ENCODE data around the gene CTRL. TPM values are rescaled to one million over a fixed set of nuclear protein-coding genes. Genes with fewer than 3 reads are reported as not detected.
A peak's percentile ranks its signal among the peaks of the same experiment; 100 is the strongest.

CTRL gene
- 1 to 10 TPM in 1 of 2 donors, under 1 TPM in 1; 0.66 to 2.3 TPM for total RNA-seq
- 1.6 TPM for polyA plus RNA-seq (2013, experiment 1 of 2)
- 1.1 TPM for polyA plus RNA-seq (2013, experiment 2 of 2)
- long read RNA-seq, experiment 1, partial matches to known transcripts: 0 of 1 reads
- long read RNA-seq, experiment 1, other reads (novel, unspliced or antisense): 1 of 1 reads
- long read RNA-seq, experiment 2: 0 reads
- long read RNA-seq, experiment 3: 0 reads
- long read RNA-seq, experiment 4: 0 reads

DNA sequence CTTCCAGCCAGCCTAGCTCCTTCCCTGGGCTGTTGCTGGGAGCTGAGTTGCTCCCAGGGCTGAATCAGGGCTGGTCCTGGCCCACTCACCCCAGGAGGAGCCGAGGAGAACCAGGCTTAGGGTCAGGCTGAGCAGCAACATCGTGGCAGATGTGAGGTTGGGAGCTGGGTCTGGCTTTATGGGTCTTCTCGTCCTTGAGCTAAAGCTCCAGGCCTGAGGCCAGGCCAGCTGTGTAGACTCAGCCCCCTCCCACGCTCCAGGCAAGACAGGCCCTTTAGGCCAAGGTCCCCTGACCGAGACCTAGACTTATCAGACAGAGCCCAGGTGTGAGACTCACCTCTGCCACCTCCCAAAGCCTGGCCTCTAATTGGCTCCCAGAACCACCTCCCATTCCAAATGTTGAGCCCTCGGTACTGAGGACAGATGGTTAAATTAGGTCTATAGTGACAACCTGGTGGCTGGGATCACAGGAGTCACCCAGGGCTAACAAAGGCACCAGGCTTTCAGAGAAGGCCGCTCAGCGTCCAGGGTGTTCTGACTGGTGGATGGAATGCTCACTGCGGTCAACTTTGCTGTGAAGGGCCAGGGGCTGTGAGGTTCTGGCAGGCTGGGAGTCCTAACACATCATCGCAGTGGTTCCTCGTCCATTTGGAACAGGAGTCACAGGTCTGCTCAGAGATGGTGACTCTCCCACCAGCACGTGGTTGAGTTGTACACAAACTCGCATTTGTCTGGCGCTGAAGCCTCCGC lies at the start of gene CTRL:
TSS of gene CTRL (minus strand) at position 151 of the 750 bp plus-strand sequence. CDS start at position 141, 10 bp downstream.
- H3K9ac ChIP-seq (ENCODE audit: extremely low read depth, low read length, poor library complexity, severe bottlenecking): no peak within 1 kb of the TSS
- 94 to 95% methylated on average over 13 to 15 of the region's 15 CpGs for WGBS, 2 experiments (ENCODE audit: insufficient coverage in 1 of 2, insufficient read length in 1 of 2)

DNA sequence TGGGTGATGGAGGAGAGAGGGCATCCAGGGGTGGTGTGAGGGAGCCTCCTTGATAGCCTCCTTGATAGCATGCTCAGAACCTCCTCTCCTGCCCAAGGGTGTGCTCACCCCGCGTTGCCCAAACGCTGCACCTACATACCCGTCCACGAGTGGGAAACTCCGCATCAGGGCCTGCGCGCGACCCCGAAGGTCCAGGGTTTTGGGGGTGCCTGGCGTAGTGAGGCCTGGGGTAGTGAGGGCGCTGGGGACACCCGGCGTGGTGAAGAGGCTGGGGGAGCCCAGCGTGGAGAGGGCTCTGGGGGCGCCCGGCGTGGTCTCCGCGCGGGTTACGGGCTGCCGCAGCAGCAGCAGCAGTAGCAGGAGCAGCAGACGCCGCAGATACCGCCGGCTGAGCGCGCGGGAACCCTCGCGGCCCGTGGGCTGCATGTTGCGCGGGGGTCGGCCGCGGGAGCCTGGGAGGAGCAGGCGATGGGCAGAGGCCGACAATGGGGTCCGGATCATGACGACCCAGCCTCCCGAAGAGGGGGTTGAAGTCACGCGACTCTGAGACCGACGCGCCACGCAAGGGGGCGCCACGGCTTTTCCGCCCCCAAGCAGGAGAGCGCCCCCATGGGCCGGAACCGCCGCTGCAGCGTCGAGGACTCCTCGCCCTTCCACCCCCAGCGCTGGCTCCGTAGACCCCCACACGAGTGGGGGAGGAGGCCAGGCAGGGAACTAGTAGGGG lies 48.5 kb upstream of the CTRL start, which contains the start of gene DPEP3:
TSS of gene DPEP3 (minus strand) at position 545 of the 724 bp plus-strand sequence. CDS start at position 426, 119 bp downstream.
- peaks cover 3% of the 10 kb centered on the region for H3K4me1 Mint-ChIP-seq
- DNase-seq: peak; percentile 83

More for the DNA sequence above, at the start of gene CTRL:
- H3K4me3 Mint-ChIP-seq: no peak within 1 kb of the TSS
- peak; percentile 81 for DNase-seq
- H3K27ac Mint-ChIP-seq: peak within 1 kb of the TSS; percentile 55
- H3K27me3 Mint-ChIP-seq (ENCODE audit: insufficient read depth): no peaks in the 10 kb centered on the region
- Histone ChIP-seq H3K27ac (ENCODE audit: low read depth, low read length) (no peak within 1 kb of the TSS), H3K4me3 (ENCODE audit: low read length) (no peak within 1 kb of the TSS), H3K36me3 (ENCODE audit: control insufficient read depth, insufficient read depth, low read length) (peaks cover 15% of the 10 kb centered on the region), H3K9me3 (ENCODE audit: control insufficient read depth, low read length) (no peaks in the 10 kb centered on the region), H3K27me3 (ENCODE audit: control insufficient read depth, insufficient read depth, low read length, poor library complexity, severe bottlenecking) (no peaks in the 10 kb centered on the region), H3K4me1 (ENCODE audit: control insufficient read depth, insufficient read depth, low read length) (no peaks in the 10 kb centered on the region)
- H3K4me1 Mint-ChIP-seq: peaks cover 20% of the 10 kb centered on the region
- no peaks in the 10 kb centered on the region for H3K9me3 Mint-ChIP-seq
- TF ChIP-seq, protein P1, sequence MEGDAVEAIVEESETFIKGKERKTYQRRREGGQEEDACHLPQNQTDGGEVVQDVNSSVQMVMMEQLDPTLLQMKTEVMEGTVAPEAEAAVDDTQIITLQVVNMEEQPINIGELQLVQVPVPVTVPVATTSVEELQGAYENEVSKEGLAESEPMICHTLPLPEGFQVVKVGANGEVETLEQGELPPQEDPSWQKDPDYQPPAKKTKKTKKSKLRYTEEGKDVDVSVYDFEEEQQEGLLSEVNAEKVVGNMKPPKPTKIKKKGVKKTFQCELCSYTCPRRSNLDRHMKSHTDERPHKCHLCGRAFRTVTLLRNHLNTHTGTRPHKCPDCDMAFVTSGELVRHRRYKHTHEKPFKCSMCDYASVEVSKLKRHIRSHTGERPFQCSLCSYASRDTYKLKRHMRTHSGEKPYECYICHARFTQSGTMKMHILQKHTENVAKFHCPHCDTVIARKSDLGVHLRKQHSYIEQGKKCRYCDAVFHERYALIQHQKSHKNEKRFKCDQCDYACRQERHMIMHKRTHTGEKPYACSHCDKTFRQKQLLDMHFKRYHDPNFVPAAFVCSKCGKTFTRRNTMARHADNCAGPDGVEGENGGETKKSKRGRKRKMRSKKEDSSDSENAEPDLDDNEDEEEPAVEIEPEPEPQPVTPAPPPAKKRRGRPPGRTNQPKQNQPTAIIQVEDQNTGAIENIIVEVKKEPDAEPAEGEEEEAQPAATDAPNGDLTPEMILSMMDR (conservative IDR thresholded peaks at IDR 0.05): peak; percentile 68
- peaks cover 18% of the 10 kb centered on the region for H3K36me3 Mint-ChIP-seq (ENCODE audit: low read depth)

More for the DNA sequence above, 48.5 kb upstream of the CTRL start, which contains the start of gene DPEP3:
- H3K9me3 ChIP-seq (ENCODE audit: control insufficient read depth, low read length): no peaks in the 10 kb centered on the region
- peaks cover 15% of the 10 kb centered on the region for H3K27me3 ChIP-seq (ENCODE audit: control insufficient read depth, insufficient read depth, low read length, poor library complexity, severe bottlenecking)
- WGBS, 2 experiments (ENCODE audit: insufficient coverage in 1 of 2, insufficient read length in 1 of 2): 94% methylated on average over 31 to 62 of the region's 62 CpGs
- no peak within 1 kb of the TSS for H3K4me3 ChIP-seq (ENCODE audit: low read length)
- no peaks in the 10 kb centered on the region for H3K4me1 ChIP-seq (ENCODE audit: control insufficient read depth, insufficient read depth, low read length)
- H3K9me3 Mint-ChIP-seq: peaks cover 9% of the 10 kb centered on the region
- H3K27ac Mint-ChIP-seq: no peak within 1 kb of the TSS
- no peak within 1 kb of the TSS for H3K9ac ChIP-seq (ENCODE audit: extremely low read depth, low read length, poor library complexity, severe bottlenecking)
- H3K4me3 Mint-ChIP-seq: no peak within 1 kb of the TSS
- TF ChIP-seq, protein P1 (conservative IDR thresholded peaks at IDR 0.05): peak; percentile 97
- H3K27me3 Mint-ChIP-seq (ENCODE audit: insufficient read depth): peaks cover 20% of the 10 kb centered on the region
- H3K36me3 ChIP-seq (ENCODE audit: control insufficient read depth, insufficient read depth, low read length): no peaks in the 10 kb centered on the region
- no peak within 1 kb of the TSS for H3K27ac ChIP-seq (ENCODE audit: low read depth, low read length)
- no peaks in the 10 kb centered on the region for H3K36me3 Mint-ChIP-seq (ENCODE audit: low read depth)
